Neuronal stem cell (in vitro differentiated cells): ENCODE data around the gene KDM5B.
"Not testable (repeated sequence)": the region's sequence is repeated elsewhere in the genome, so short reads cannot be mapped to it uniquely, and the experiment has no call there.

Source experiments
- DNase-seq: peaks from one replicate; pipeline ENCODE4 v3.0.0-alpha.2; 2013; ENCODE audit warnings: low spot score
- H2AFZ ChIP-seq: one replicate; pipeline ENCODE4 v1.6.1; 2013; ENCODE audit warnings: mild to moderate bottlenecking, low read length, inconsistent platforms
- H2AK5ac ChIP-seq: 2 replicates; pipeline ENCODE4 v1.6.1; 2013; ENCODE audit warnings: low read depth, mild to moderate bottlenecking, inconsistent platforms, low read length, moderate library complexity, mixed read lengths
- H2BK120ac ChIP-seq: 2 replicates; pipeline ENCODE4 v1.6.1; 2013; ENCODE audit warnings: low read depth, mild to moderate bottlenecking, inconsistent platforms, low read length, moderate library complexity, mixed read lengths
- H2BK12ac ChIP-seq: one replicate; pipeline ENCODE4 v1.6.1; 2013; ENCODE audit warnings: low read length, inconsistent platforms
- H2BK15ac ChIP-seq: 2 replicates; pipeline ENCODE4 v1.6.1; 2013; ENCODE audit warnings: mild to moderate bottlenecking, low read length, inconsistent platforms, mixed read lengths
- H2BK5ac ChIP-seq: one replicate; pipeline ENCODE4 v1.6.1; 2013; ENCODE audit warnings: inconsistent platforms, mild to moderate bottlenecking, low read length, moderate library complexity
- H3K14ac ChIP-seq: one replicate; pipeline ENCODE4 v1.6.1; 2013; ENCODE audit warnings: low read length, inconsistent platforms
- H3K18ac ChIP-seq: 2 replicates; pipeline ENCODE4 v1.6.1; 2013; ENCODE audit warnings: low read length, inconsistent platforms
- H3K23ac ChIP-seq: 2 replicates; pipeline ENCODE4 v1.6.1; 2013; ENCODE audit warnings: low read depth, mild to moderate bottlenecking, mixed read lengths, low read length, inconsistent platforms; ENCODE audit not compliant: poor library complexity
- H3K27ac ChIP-seq: replicated peaks from 3 replicates; pipeline ENCODE4 v1.5.1; 2013; ENCODE audit warnings: low read length, inconsistent platforms
- H3K27me3 ChIP-seq, 3 experiments: 2 replicates each; pipeline ENCODE4 v1.6.1; 2013; ENCODE audit warnings: low read length in 3 of 3, mild to moderate bottlenecking in 2 of 3, inconsistent platforms in 1 of 3, low read depth in 1 of 3, mixed read lengths in 1 of 3, moderate library complexity in 1 of 3; ENCODE audit not compliant: control insufficient read depth in 3 of 3, insufficient read depth in 3 of 3
- H3K36me3 ChIP-seq, 2 donors: replicated peaks in 1 of 2; 2 replicates each; pipeline ENCODE4 v1.6.1; 2013; ENCODE audit warnings: low read length in 2 of 2; ENCODE audit not compliant: control insufficient read depth in 2 of 2, insufficient read depth in 2 of 2
- H3K4ac ChIP-seq: 2 replicates; pipeline ENCODE4 v1.6.1; 2013; ENCODE audit warnings: inconsistent platforms, mild to moderate bottlenecking, low read length, moderate library complexity
- H3K4me1 ChIP-seq, 2 donors: 1 replicate in 1 of 2; 2 replicates in 1 of 2; pipeline ENCODE4 v1.6.1; 2013; ENCODE audit warnings: low read length in 2 of 2, low read depth in 1 of 2; ENCODE audit not compliant: control insufficient read depth in 2 of 2, insufficient read depth in 1 of 2
- H3K4me2 ChIP-seq: one replicate; pipeline ENCODE4 v1.6.1; 2013; ENCODE audit warnings: mild to moderate bottlenecking, low read length, inconsistent platforms; ENCODE audit not compliant: insufficient read depth, poor library complexity, severe bottlenecking
- H3K4me3 ChIP-seq, 2 donors: 2 replicates each; pipeline ENCODE4 v1.5.1; 2013; ENCODE audit warnings: low read length in 2 of 2, mild to moderate bottlenecking in 2 of 2, inconsistent platforms in 1 of 2, moderate library complexity in 1 of 2
- H3K79me1 ChIP-seq: one replicate; pipeline ENCODE4 v1.6.1; 2013; ENCODE audit warnings: low read depth, mild to moderate bottlenecking, inconsistent platforms, low read length, moderate library complexity
- H3K9ac ChIP-seq: one replicate; pipeline ENCODE4 v1.6.1; 2013; ENCODE audit warnings: mild to moderate bottlenecking, low read depth, low read length, inconsistent platforms; ENCODE audit not compliant: poor library complexity
- H3K9me3 ChIP-seq, 2 donors: replicated peaks in 1 of 2; 2 replicates each; pipeline versions ENCODE3 to v1.6.1; 2013; ENCODE audit warnings: low read length in 2 of 2, mild to moderate bottlenecking in 2 of 2, inconsistent platforms in 1 of 2, low read depth in 1 of 2, mixed read lengths in 1 of 2, moderate library complexity in 1 of 2; ENCODE audit not compliant: control insufficient read depth in 2 of 2, insufficient read depth in 1 of 2
- H4K8ac ChIP-seq: one replicate; pipeline ENCODE4 v1.6.1; 2013; ENCODE audit warnings: low read depth, mild to moderate bottlenecking, inconsistent platforms, low read length, moderate library complexity
- H4K91ac ChIP-seq: one replicate; pipeline ENCODE4 v1.6.1; 2013; ENCODE audit warnings: low read length, low read depth, mild to moderate bottlenecking, inconsistent platforms; ENCODE audit not compliant: poor library complexity
- WGBS, 2 donors: extraction: QIAGEN DNeasy Blood & Tissue Kit; methylation state at CpG; one replicate each; pipeline ENCODE4 v1.1.7; 2013; ENCODE audit warnings: missing lambda C conversion rate in 2 of 2, mixed read lengths in 1 of 2; ENCODE audit not compliant: insufficient read length in 2 of 2, insufficient replicate concordance in 1 of 2; ENCODE audit errors: extremely low coverage in 2 of 2; 5-methylcytosine and 5-hydroxymethylcytosine counted together

The KDM5B gene

GRCh38 chr1:202798260-202798659, 10.0 kb downstream of the KDM5B start:
- Histone ChIP-seq H4K8ac (no peak overlapping the region), H3K79me1 (peaks cover 11% of the 10 kb centered on the region), H3K4me1 (peaks cover 0 to 4% of the 10 kb centered on the region in 2 donors), H3K9me3 (peaks cover 0 to 4% of the 10 kb centered on the region in 2 donors), H2BK15ac (no peak overlapping the region), H3K9ac (no peak overlapping the region), H3K27ac (no peak overlapping the region), H2AFZ (no peak overlapping the region), H3K18ac (no peak overlapping the region), H2BK120ac (no peak overlapping the region), H3K4ac (no peak overlapping the region), H3K27me3 (no peaks in the 10 kb centered on the region), H3K4me2 (no peak overlapping the region), H4K91ac (no peak overlapping the region), H2BK12ac (no peak overlapping the region), H3K4me3 (no peak overlapping the region), H3K14ac (no peak overlapping the region), H3K23ac (no peak overlapping the region), H2AK5ac (no peak overlapping the region), H2BK5ac (no peak overlapping the region), H3K36me3 (peaks cover 13 to 54% of the 10 kb centered on the region in 2 donors)
- no peak for DNase-seq
- WGBS, 2 donors: no CpG with 5 or more reads among the region's 4 CpGs

GRCh38 chr1:202796670-202797069, 11.6 kb downstream of the KDM5B start:
- H3K79me1 ChIP-seq: peaks cover 11% of the 10 kb centered on the region
- no peak overlapping the region for H2BK12ac ChIP-seq
- no peaks in the 10 kb centered on the region for H3K27me3 ChIP-seq
- no peak overlapping the region for H3K14ac ChIP-seq
- no peak overlapping the region for H3K23ac ChIP-seq
- H3K27ac ChIP-seq: no peak overlapping the region
- H4K8ac ChIP-seq: no peak overlapping the region
- no CpG with 5 or more reads among the region's 7 CpGs for WGBS, 2 donors
- no peak overlapping the region for H3K4me3 ChIP-seq
- H2AK5ac ChIP-seq: no peak overlapping the region
- H4K91ac ChIP-seq: no peak overlapping the region
- H3K4me2 ChIP-seq: no peak overlapping the region
- no peak for DNase-seq
- no peaks in the 10 kb centered on the region for H3K9me3 ChIP-seq
- H3K4me1 ChIP-seq: peaks cover 0 to 4% of the 10 kb centered on the region in 2 donors
- H2BK15ac ChIP-seq: no peak overlapping the region
- H2AFZ ChIP-seq: no peak overlapping the region
- no peak overlapping the region for H3K9ac ChIP-seq
- H3K4ac ChIP-seq: no peak overlapping the region
- H3K18ac ChIP-seq: no peak overlapping the region
- H2BK5ac ChIP-seq: no peak overlapping the region
- H2BK120ac ChIP-seq: no peak overlapping the region
- peaks cover 13 to 56% of the 10 kb centered on the region in 2 donors for H3K36me3 ChIP-seq

- not testable (repeated sequence) for H3K9me3 ChIP-seq, H2BK12ac ChIP-seq, H2AFZ ChIP-seq, H3K23ac ChIP-seq, DNase-seq, H4K91ac ChIP-seq, H3K79me1 ChIP-seq, H4K8ac ChIP-seq, H3K14ac ChIP-seq, H2AK5ac ChIP-seq, H2BK120ac ChIP-seq, H3K4me3 ChIP-seq, H2BK5ac ChIP-seq, H3K4me2 ChIP-seq, H3K4me1 ChIP-seq, H3K27ac ChIP-seq, H3K9ac ChIP-seq, H3K27me3 ChIP-seq, H3K18ac ChIP-seq, H2BK15ac ChIP-seq, H3K4ac ChIP-seq
- peaks cover 9 to 49% of the 10 kb centered on the region in 2 donors for H3K36me3 ChIP-seq
- no CpG with 5 or more reads among the region's 6 CpGs for WGBS, 2 donors
Observed at GRCh38 chr1:202794931-202795330, 13.3 kb downstream of the KDM5B start.

- Histone ChIP-seq H2BK15ac (no peak overlapping the region), H4K8ac (no peak overlapping the region), H3K4me2 (no peak overlapping the region), H3K4me3 (no peak overlapping the region), H3K4me1 (peaks cover 0 to 2% of the 10 kb centered on the region in 2 donors), H2BK120ac (no peak overlapping the region), H3K27me3 (no peaks in the 10 kb centered on the region), H3K36me3 (peaks cover 9 to 46% of the 10 kb centered on the region in 2 donors), H3K79me1 (peaks cover 10% of the 10 kb centered on the region), H3K4ac (no peak overlapping the region), H3K14ac (no peak overlapping the region), H2AFZ (no peak overlapping the region), H3K23ac (no peak overlapping the region), H2BK5ac (no peak overlapping the region), H3K9me3 (no peaks in the 10 kb centered on the region), H3K9ac (no peak overlapping the region), H2BK12ac (no peak overlapping the region), H4K91ac (no peak overlapping the region), H3K18ac (no peak overlapping the region), H3K27ac (no peak overlapping the region), H2AK5ac (no peak overlapping the region)
- no peak for DNase-seq
Observed at GRCh38 chr1:202794051-202794740, 14.0 kb downstream of the KDM5B start.
